Left cardiac atrium (tissue), 4 donors: ENCODE data around the gene PIGS. TPM values are rescaled to one million over a fixed set of nuclear protein-coding genes. Genes with fewer than 3 reads are reported as not detected.
"Not testable (repeated sequence)": the region's sequence is repeated elsewhere in the genome, so short reads cannot be mapped to it uniquely, and the experiment has no call there.

ENCODE experiments used
- ATAC-seq, 2 donors: fragments of 200-7000 bp; cut with Tn5 transposase; one replicate each; pipeline ENCODE4 v1.9.1; 2020; ENCODE audit warnings: mild to moderate bottlenecking in 2 of 2, moderate library complexity in 2 of 2
- DNase-seq: peaks from one replicate; pipeline ENCODE4 v3.0.0-alpha.2; 2020
- intact Hi-C, 2 donors: fragments of 100-400 bp; cut with DNase I; formaldehyde crosslinking; loops; one replicate each; pipeline versions ENCODE4 v1.14.1 to v1.15.1; 2022 to 2023
- long read RNA-seq: library from polyadenylated mRNA; unstranded; transcript quantifications from one replicate; pipeline ENCODE4 v2.0.0, GENCODE V29; 2021
- total RNA-seq, 2 donors: library from RNA; stranded (reverse); fragmentation: NEBNext Ultra II Directional; extraction: Animal tissue kit (Norgen Biotek cat#: 25700); gene quantifications; one replicate each; pipeline ENCODE4 v1.2.1, GENCODE V29; 2021
- donor health status: DM: no; HTN: yes; CAD: no.
- donor health status: DM: no; HTN: yes; CAD: no; lungs with severe emphysema.
- donor health status: DM: yes; HTN: yes; CAD: no.
- donor health status: Dilated cardiomyopathy.

PIGS gene
- total RNA-seq: 10 to 100 TPM; 39.9 to 41.4 TPM
- long read RNA-seq, transcript PIGS-202 (12 exons, 2,877 nt): major isoform, 39 of 69 reads
- long read RNA-seq, transcript PIGS-203 (11 exons, 2,815 nt): minor isoform, 5 of 69 reads
- long read RNA-seq, partial matches to known transcripts: 20 of 69 reads
- long read RNA-seq, other reads (novel, unspliced or antisense): 3 of 69 reads

DNA sequence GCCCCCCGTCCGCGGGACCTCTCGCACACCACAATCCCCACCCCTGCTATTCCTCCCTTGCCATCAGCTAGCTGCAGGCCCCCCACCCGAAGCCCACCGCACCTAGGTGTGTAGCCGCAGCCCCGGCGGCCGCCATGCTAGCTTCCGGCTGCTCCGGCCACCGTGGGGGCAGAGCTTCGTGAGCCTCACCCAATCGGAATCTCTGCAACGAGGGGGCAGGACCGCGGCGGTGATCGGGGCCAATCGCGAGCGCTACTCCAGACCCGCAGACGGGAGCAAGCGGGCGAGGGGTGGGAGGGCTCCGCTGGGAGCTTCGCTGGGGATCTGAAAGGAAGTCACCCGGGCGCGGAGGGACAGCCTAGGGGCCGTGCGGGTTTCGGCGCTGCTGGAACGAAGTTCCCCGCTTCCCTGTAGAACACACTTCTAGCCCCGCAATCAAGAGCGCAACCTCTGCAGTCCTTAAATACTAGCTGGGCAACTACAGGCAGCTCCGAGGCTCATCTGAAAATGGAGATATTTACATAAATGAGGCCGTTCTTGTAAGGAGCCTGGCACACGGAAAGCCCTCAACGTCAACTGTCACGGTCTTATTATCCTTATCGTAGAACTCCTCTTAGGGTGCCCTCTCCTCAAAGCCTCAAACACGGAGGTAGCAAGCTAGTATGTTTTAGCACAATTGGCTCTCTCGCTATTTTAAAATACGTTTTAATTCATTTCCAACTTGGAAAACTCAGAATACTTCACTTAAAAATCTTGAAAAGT lies at the start of gene PIGS:
TSS of gene PIGS (minus strand) at position 164 of the 762 bp plus-strand sequence. CDS start at position 136, 28 bp downstream.
- intact Hi-C loops: no loop called here

DNA sequence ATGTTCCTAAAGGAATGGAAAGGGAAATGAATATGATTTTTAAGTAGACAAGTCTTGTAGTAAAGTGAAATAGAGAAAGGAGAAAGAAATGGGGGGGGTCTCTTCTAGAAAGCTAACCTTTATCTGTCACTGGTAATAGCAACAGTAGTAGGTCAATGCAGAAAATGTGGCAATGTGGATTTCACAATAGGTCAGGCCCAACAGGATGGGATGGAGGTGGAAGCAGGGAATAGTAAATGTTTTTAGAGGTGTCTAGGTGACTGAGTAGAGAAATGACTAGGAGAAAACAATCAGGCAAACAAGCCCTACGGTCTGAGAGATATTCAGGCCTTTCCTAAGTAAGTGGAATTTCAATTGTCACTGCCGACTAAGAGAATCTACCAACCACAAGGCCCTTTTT lies 48.7 kb upstream of the PIGS start:
- intact Hi-C loops: no loop called here
- DNase-seq (no peak), ATAC-seq (no peak)

More for the DNA sequence above, at the start of gene PIGS:
- DNase-seq (peak; percentile 97), ATAC-seq (peak; percentile 95 to 96)

GRCh38 chr17:28618464-28618863 lies 47.1 kb upstream of the PIGS start:
- DNase-seq (no peak), ATAC-seq (no peak)
- intact Hi-C loops: no loop called here

DNA sequence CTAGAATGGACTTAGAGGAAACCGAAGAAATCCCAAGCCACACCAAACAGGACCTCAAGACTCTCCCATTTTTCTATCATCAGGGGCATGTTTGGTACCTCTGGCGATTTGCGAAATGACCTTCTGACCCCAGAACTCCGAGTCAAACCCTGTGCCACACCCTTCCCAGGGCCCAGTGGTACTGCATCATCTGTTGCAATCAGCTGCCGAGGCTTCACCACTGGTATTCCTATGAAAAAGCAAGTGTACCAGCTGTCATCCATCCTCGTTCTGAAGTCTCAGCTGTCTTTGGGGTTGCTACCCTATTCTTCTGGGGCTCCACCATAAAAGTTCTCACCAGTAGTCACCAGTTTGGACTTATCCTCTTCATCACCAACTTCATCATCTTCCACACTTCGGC lies 45.0 kb upstream of the PIGS start:
- intact Hi-C loops: no loop called here
- ATAC-seq: no peak
- no peak for DNase-seq

GRCh38 chr17:28615260-28615940 lies 44.1 kb upstream of the PIGS start:
- intact Hi-C loops: no loop called here

GRCh38 chr17:28613931-28614381 lies 42.6 kb upstream of the PIGS start, which contains the start of gene RSKR:
Gene RSKR, minus strand, starts transcription at chr17:28614185. Its CDS starts 24 bp downstream, at chr17:28614161.
- DNase-seq: no peak
- ATAC-seq: no peak
- intact Hi-C loops: loop anchor here (2.0 to 5.0 kb wide), 3 partner anchors 62 to 119 kb away; partner anchors contain the start of gene UNC119 (in 1 of the 2)

More at GRCh38 chr17:28615260-28615940, 44.1 kb upstream of the PIGS start:
- no peak for ATAC-seq
- no peak for DNase-seq

DNA sequence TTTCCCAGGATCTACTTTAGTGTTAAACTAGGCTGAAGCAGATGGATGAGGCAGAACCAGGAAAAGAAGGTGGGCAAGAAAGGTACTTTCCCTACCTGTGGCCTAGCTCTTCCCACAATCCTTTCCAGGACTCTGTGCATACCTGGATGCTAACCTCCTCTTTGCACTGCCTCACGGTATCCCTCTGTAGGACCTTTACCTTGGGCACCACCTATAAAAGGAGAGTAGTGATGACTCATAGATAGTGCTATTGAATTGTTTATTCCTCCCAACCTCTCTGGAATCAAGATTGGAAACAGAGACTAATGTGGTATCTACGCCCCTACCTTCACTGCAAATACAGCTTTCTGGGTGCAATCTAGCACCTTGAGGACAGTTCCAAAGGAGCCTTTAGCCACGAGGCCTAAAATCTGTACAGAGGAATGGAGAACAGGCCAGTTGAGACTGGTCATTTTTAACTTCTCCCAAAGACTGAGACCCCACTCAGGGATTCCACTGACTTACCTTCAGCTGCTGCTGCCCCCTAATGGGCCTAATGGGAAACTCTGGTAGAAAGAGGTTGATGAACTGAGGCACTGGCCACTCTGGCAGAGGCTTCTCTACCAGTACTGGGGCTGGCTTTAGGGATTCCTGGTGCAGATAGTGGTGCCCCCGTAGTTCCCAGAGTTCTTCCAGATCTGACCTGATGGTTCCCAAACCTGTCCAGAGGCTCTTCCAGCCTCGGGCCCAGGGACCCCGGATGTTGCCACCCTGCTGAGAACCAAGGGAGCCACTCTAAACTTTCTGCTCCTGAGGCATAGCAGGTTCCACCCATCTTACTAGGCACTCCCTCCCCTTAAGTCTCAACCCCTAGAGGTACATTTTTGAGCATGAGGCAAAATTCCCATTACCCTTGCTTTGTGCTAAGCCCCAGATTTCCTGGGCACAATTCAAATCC lies 41.9 kb upstream of the PIGS start:
- ATAC-seq (peak; percentile 35 to 44), DNase-seq (no peak)
- intact Hi-C loops: loop anchor here (2.0 to 5.0 kb wide), 3 partner anchors 61 to 118 kb away; partner anchors contain the start of gene UNC119 (in 1 of the 2)

DNA sequence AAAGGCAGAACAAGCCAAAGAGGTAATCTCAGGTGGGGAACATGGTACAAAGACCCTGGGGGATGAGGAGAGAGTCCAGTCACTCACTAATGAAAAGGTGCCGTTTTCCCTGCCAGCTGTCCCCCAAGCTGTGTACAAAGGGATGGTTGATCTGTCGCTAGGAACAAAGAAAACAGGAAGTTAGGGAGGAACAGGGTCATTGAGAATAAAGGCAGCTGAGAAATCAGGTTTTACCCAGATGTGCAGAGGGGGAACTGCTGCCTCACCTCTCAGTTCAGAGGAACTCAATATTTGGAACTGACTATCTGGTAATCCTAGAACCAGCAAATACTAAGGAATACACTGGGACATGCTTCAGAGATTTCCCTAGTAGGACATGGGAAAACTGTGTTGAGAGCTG lies 41.2 kb upstream of the PIGS start:
- ATAC-seq (no peak), DNase-seq (no peak)
- intact Hi-C loops: loop anchor here (2.0 to 5.0 kb wide), 3 partner anchors 60 to 118 kb away; partner anchors contain the start of gene UNC119 (in 1 of the 2)

- intact Hi-C loops: loop anchor here (5.0 kb wide), 2 partner anchors 58 to 113 kb away; partner anchors contain the start of gene UNC119 (in 1 of the 2)
- no peak for ATAC-seq
Measured at GRCh38 chr17:28610376-28610775, 39.1 kb upstream of the PIGS start.

DNA sequence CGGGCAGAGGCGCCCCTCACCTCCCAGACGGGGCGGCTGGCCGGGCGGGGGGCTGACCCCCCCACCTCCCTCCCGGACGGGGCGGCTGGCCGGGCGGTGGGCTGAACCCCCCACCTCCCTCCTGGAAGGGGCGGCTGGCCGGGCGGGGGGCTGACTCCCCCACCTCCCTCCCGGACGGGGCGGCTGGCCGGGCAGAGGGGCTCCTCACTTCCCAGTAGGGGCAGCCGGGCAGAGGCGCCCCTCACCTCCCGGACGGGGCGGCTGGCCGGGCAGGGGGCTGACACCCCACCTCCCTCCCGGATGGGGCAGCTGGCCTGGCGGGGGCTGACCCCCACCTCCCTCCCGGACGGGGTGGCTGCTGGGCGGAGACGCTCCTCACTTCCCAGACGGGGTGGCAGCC lies 32.7 kb upstream of the PIGS start:
- ATAC-seq, intact Hi-C loops: not testable (repeated sequence)

More at GRCh38 chr17:28610376-28610775, 39.1 kb upstream of the PIGS start:
- no peak for DNase-seq

GRCh38 chr17:28599311-28600184 lies 28.2 kb upstream of the PIGS start:
- ATAC-seq (peak; percentile 64 to 77), DNase-seq (peak; percentile 75)
- intact Hi-C loops: no loop called here

More for the DNA sequence above, 32.7 kb upstream of the PIGS start:
- DNase-seq: not testable (repeated sequence)

GRCh38 chr17:28598799-28599310 lies 27.5 kb upstream of the PIGS start, which contains the start of gene SPAG5:
Gene SPAG5, minus strand, starts transcription at chr17:28599025. Its CDS starts 79 bp downstream, at chr17:28598946.
- intact Hi-C loops: no loop called here
- ATAC-seq (peak; percentile 99 to 100), DNase-seq (peak; percentile 92)

DNA sequence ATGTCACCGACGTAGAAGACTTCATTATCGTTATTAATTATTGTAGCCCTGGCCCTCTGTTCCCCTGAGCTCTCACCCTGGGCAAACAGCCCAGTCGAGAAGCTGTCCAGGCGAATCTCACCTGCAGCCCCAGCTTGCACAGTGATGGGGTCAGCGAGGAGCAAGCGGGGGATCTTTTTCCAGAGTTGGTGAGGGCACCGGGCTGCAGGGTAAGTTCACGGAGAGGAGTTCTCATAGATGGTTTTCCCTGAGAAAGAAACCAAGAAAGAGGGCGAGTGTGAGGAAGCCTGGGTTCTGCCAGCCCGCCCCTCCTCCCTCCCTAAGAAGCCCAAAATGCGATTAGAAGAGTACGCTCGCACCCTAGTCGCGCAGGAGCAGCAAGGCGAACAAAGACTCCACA lies 27.1 kb upstream of the PIGS start:
- ATAC-seq: no peak
- intact Hi-C loops: no loop called here

DNA sequence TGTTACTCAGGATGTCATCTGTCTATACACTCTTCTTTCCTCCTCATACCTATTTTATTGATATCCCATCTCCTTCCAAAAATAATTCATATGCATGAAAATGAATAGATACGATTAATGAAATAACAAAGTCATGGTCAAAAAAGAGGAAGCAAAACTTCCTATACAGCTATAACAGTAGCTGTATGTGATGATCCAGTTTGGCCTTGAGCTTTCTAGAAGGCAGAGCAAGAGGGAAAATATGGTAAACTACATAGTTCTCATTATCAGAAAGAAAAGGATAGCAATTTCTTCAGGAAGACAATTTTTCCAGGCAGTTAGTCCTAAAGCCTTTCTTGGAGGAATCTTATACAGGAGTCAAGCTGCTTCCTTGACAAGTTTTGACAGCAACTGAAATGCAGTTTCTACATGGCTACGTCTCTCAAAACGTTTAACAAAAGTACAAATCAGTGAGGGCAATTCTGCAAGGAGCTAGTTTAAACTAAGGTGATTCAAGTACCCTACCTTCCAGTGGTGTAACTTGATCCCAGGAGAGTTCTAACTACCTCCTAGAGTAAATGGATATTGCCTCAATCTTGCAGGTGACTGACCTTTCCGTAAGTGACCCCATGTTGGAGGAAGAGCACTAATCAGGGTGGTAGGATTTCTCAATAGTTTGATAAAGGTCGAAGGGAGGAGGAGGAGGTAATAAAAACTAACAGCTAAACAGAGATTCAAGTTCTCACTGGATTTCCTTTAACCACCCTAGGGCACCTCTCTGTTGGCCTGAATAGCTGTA lies 26.5 kb upstream of the PIGS start:
- DNase-seq (no peak), ATAC-seq (no peak)
- intact Hi-C loops: no loop called here

More for the DNA sequence above, 27.1 kb upstream of the PIGS start:
- DNase-seq: no peak

- DNase-seq (no peak), ATAC-seq (no peak)
- intact Hi-C loops: no loop called here
Measured at GRCh38 chr17:28592260-28592659, 20.9 kb upstream of the PIGS start.

DNA sequence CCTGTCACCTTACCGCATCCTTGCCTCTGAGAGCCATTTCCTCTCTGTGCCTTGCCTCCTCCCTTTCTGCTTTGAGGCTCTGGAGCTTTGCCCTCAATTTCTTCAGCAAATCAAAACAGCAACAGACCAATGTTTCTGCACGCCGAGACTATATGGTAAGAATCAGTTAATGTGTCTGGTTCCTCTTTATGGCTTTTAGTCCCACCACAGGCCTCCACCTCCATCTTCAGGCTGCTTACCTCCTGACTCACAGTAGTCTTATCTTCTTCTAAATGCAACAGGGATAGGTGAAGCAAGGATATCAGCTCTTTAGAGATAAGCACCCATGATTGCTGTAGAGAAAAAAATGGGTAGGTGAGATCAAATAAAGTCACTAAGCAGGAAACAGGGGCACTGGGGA lies 14.5 kb upstream of the PIGS start:
- intact Hi-C loops: no loop called here
- DNase-seq: no peak
- no peak for ATAC-seq
